ENCODE results near the gene TMEM168.

DNA sequence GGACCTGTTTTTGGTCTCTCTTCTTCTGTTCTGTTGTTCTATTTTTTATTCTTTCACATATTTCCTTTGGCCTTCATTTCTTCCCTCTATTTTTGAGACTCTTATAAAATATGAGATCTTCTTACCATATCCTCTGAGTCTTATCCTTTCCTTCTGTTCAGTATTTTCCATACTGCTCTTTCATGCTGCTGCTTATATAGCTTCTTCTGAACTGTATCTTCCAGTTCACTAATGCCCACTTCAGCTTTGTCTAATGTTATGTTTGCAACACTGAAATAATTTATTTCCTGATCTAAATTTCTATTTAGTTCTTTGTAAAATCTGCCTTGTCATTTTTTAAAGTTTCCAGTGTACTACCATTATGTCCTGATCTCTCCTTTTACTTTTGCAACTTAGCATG lies 12.8 kb downstream of the TMEM168 start:
- no peak for TF ChIP-seq CTCF (IDR thresholded peaks at IDR 0.05)
- no peak for TF ChIP-seq FOXP1 (CRISPR knock-in tag; IDR thresholded peaks at IDR 0.05; ENCODE audit: borderline replicate concordance)
- TF ChIP-seq, protein P1, sequence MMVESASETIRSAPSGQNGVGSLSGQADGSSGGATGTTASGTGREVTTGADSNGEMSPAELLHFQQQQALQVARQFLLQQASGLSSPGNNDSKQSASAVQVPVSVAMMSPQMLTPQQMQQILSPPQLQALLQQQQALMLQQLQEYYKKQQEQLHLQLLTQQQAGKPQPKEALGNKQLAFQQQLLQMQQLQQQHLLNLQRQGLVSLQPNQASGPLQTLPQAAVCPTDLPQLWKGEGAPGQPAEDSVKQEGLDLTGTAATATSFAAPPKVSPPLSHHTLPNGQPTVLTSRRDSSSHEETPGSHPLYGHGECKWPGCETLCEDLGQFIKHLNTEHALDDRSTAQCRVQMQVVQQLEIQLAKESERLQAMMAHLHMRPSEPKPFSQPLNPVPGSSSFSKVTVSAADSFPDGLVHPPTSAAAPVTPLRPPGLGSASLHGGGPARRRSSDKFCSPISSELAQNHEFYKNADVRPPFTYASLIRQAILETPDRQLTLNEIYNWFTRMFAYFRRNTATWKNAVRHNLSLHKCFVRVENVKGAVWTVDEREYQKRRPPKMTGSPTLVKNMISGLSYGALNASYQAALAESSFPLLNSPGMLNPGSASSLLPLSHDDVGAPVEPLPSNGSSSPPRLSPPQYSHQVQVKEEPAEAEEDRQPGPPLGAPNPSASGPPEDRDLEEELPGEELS (CRISPR knock-in tag; IDR thresholded peaks at IDR 0.05): no peak
- TF ChIP-seq MAX (CRISPR knock-in tag; IDR thresholded peaks at IDR 0.05): no peak
- no peak for TF ChIP-seq NFYB (CRISPR knock-in tag; conservative IDR thresholded peaks at IDR 0.05; ENCODE audit: low read depth)
- no peak for TF ChIP-seq CREB1 (CRISPR knock-in tag; IDR thresholded peaks at IDR 0.05)
- TF ChIP-seq, protein P2, sequence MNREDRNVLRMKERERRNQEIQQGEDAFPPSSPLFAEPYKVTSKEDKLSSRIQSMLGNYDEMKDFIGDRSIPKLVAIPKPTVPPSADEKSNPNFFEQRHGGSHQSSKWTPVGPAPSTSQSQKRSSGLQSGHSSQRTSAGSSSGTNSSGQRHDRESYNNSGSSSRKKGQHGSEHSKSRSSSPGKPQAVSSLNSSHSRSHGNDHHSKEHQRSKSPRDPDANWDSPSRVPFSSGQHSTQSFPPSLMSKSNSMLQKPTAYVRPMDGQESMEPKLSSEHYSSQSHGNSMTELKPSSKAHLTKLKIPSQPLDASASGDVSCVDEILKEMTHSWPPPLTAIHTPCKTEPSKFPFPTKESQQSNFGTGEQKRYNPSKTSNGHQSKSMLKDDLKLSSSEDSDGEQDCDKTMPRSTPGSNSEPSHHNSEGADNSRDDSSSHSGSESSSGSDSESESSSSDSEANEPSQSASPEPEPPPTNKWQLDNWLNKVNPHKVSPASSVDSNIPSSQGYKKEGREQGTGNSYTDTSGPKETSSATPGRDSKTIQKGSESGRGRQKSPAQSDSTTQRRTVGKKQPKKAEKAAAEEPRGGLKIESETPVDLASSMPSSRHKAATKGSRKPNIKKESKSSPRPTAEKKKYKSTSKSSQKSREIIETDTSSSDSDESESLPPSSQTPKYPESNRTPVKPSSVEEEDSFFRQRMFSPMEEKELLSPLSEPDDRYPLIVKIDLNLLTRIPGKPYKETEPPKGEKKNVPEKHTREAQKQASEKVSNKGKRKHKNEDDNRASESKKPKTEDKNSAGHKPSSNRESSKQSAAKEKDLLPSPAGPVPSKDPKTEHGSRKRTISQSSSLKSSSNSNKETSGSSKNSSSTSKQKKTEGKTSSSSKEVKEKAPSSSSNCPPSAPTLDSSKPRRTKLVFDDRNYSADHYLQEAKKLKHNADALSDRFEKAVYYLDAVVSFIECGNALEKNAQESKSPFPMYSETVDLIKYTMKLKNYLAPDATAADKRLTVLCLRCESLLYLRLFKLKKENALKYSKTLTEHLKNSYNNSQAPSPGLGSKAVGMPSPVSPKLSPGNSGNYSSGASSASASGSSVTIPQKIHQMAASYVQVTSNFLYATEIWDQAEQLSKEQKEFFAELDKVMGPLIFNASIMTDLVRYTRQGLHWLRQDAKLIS (CRISPR knock-in tag; IDR thresholded peaks at IDR 0.05; ENCODE audit: borderline replicate concordance): no peak
